ENCODE data around the gene RPS6KB2. TPM values are rescaled to one million over a fixed set of nuclear protein-coding genes. Genes with fewer than 3 reads are reported as not detected.

The RPS6KB2 gene
- total and polyA plus RNA-seq, 2 of the 4 experiments (the other 2 are of a cell fraction) = 50.7 to 58.4 TPM

DNA sequence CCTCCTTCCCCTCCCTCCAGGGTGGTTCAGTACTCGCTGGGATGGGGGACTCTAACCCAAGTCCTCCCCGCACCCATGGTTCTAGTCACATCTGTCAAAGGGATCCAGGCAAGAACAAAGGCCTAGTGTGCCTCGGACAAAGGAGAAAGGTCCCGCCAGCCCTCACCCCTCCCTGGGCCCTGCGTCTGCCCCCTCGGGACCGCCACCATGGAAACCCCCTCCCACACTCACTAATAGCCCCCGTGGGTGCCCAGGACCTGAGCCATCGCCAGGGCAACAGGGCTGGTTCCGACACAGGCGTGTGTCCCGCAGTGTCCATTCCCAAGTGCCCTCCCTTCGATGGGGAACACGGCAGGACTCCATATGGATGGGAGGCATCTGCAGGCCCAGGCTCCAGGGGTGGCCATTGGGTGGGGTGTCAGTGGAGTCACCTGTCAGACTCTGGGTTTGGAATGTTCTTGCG is 17.9 kb upstream of the RPS6KB2 start:
- DNase-seq (no peak), ATAC-seq (ENCODE audit: low read depth) (no peak)
- TF ChIP-seq CTCF (conservative IDR thresholded peaks at IDR 0.05; ENCODE audit: low read depth, low read length) (no peak), BHLHE40 (IDR thresholded peaks at IDR 0.05; ENCODE audit: low read depth, low read length) (no peak), RAD21 (IDR thresholded peaks at IDR 0.05; ENCODE audit: low read length) (no peak), RCOR1 (IDR thresholded peaks at IDR 0.05; ENCODE audit: insufficient replicate concordance, low read length) (no peak), POLR2A (IDR thresholded peaks at IDR 0.05; ENCODE audit: low read depth, low read length) (no peak), MAZ (IDR thresholded peaks at IDR 0.05; ENCODE audit: borderline replicate concordance, low read depth, low read length) (no peak), FOS (IDR thresholded peaks at IDR 0.05; ENCODE audit: low read depth, low read length) (no peak), RFX5 (IDR thresholded peaks at IDR 0.05; ENCODE audit: low read depth, low read length) (no peak), CEBPB (IDR thresholded peaks at IDR 0.05; ENCODE audit: low read depth, low read length) (no peak), SMC3 (IDR thresholded peaks at IDR 0.05; ENCODE audit: low read depth, low read length) (no peak), CHD1 (IDR thresholded peaks at IDR 0.05; ENCODE audit: low read depth, low read length) (no peak), MAFK (IDR thresholded peaks at IDR 0.05; ENCODE audit: low read depth, low read length) (no peak)
- TF ChIP-seq, protein P1, sequence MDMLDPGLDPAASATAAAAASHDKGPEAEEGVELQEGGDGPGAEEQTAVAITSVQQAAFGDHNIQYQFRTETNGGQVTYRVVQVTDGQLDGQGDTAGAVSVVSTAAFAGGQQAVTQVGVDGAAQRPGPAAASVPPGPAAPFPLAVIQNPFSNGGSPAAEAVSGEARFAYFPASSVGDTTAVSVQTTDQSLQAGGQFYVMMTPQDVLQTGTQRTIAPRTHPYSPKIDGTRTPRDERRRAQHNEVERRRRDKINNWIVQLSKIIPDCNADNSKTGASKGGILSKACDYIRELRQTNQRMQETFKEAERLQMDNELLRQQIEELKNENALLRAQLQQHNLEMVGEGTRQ (IDR thresholded peaks at IDR 0.05; ENCODE audit: low read depth, low read length) = no peak
- TF ChIP-seq, protein P2, sequence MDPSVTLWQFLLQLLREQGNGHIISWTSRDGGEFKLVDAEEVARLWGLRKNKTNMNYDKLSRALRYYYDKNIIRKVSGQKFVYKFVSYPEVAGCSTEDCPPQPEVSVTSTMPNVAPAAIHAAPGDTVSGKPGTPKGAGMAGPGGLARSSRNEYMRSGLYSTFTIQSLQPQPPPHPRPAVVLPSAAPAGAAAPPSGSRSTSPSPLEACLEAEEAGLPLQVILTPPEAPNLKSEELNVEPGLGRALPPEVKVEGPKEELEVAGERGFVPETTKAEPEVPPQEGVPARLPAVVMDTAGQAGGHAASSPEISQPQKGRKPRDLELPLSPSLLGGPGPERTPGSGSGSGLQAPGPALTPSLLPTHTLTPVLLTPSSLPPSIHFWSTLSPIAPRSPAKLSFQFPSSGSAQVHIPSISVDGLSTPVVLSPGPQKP (IDR thresholded peaks at IDR 0.05; ENCODE audit: borderline replicate concordance, low read depth, low read length) = no peak
- WGBS, 2 experiments (ENCODE audit: extremely low coverage in 2 of 2, insufficient read length in 1 of 2) = 87% methylated on average over 4 of the region's 15 CpGs; no CpG with 5 or more reads in 1 of the 2 experiments
- no TSS peak for BruUV-seq (replicated peaks)
- no peak overlapping the region for H2AK9ac ChIP-seq (replicated peaks; ENCODE audit: low read depth, low read length, poor library complexity)
- H3K9me1 ChIP-seq (ENCODE audit: insufficient read depth, low read length) = no peaks in the 10 kb centered on the region
- no peaks in the 10 kb centered on the region for H3K4me1 ChIP-seq (ENCODE audit: control insufficient read depth, insufficient read depth, low read length)
- no peak overlapping the region for H4K91ac ChIP-seq (ENCODE audit: insufficient read depth, low read depth, low read length)
- CTCF ChIA-PET = no interaction called here
- no peak overlapping the region for H2AK5ac ChIP-seq (ENCODE audit: low read depth, low read length)
- no peak overlapping the region for H3K9ac ChIP-seq (ENCODE audit: low read depth, low read length)
- H3K14ac ChIP-seq (replicated peaks; ENCODE audit: low read depth, low read length) = no peak overlapping the region
- in situ Hi-C loops (cut with MboI; ENCODE audit: low sequenced_read_pairs) = no loop called here
- H3K4me3 ChIP-seq (ENCODE audit: insufficient read depth, low read depth, low read length) = no peak overlapping the region
- no peak overlapping the region for H3K27ac ChIP-seq (ENCODE audit: insufficient read depth, low read length)
- no peak overlapping the region for H4K5ac ChIP-seq (ENCODE audit: low read depth, low read length)
- peak overlapping the region; percentile 43 for H2AFZ ChIP-seq (replicated peaks; ENCODE audit: low read length, poor library complexity)
- H4K8ac ChIP-seq (ENCODE audit: low read depth in 2 of 2, low read length in 2 of 2) = no peak overlapping the region
- H3K56ac ChIP-seq (ENCODE audit: extremely low read depth, insufficient read depth, low read length) = no peak overlapping the region
- H3K4me2 ChIP-seq (ENCODE audit: low read depth, low read length) = no peak overlapping the region
- H3K23ac ChIP-seq (ENCODE audit: low read depth, low read length) = no peak overlapping the region
- H2BK120ac ChIP-seq (ENCODE audit: low read depth, low read length) = no peak overlapping the region
- H3K4ac ChIP-seq (ENCODE audit: low read depth, low read length) = no peak overlapping the region
- dilution Hi-C loops (cut with HindIII; ENCODE audit: low sequenced_read_pairs, unreplicated experiment) = no loop called here
- H4K20me1 ChIP-seq (ENCODE audit: insufficient read depth, low read length) = no peaks in the 10 kb centered on the region
- H3K27me3 ChIP-seq (ENCODE audit: control insufficient read depth, insufficient read depth, low read length) = peaks cover 61% of the 10 kb centered on the region
- no peak overlapping the region for H2BK15ac ChIP-seq (ENCODE audit: low read depth, low read length)
- no peaks in the 10 kb centered on the region for H3K36me3 ChIP-seq (ENCODE audit: control insufficient read depth, insufficient read depth, low read length)
- intact Hi-C loops (cut with micrococcal nuclease) = no loop called here
- H3K18ac ChIP-seq (ENCODE audit: low read depth, low read length) = no peak overlapping the region
- H2BK20ac ChIP-seq (ENCODE audit: low read depth, low read length) = no peak overlapping the region
- POLR2A ChIA-PET (ENCODE audit: unreplicated experiment) = no interaction called here
- H3K79me1 ChIP-seq (ENCODE audit: low read depth in 1 of 2, low read length in 2 of 2) = no peaks in the 10 kb centered on the region
- H3K9me3 ChIP-seq (ENCODE audit: control insufficient read depth, insufficient read depth, low read length) = no peaks in the 10 kb centered on the region
- H2BK5ac ChIP-seq (ENCODE audit: low read depth, low read length, poor library complexity, severe bottlenecking) = no peak overlapping the region
